A673 (cell line): ENCODE results near the gene KIF26B.

Source experiments
- CTCF ChIP-seq: fragments of 300-800, 200-600 bp; sonication (generic); conservative IDR thresholded peaks from 2 replicates; pipeline ENCODE4 v1.5.1; 2017; ENCODE audit warnings: low read depth, mild to moderate bottlenecking, antibody characterized with exemption, low read length, moderate library complexity, mixed read lengths
- EZH2 ChIP-seq: fragments of 200-600 bp; sonication (generic); IDR thresholded peaks from 2 replicates; pipeline ENCODE4 v1.6.1; 2017; ENCODE audit warnings: borderline replicate concordance, low read depth, mild to moderate bottlenecking, mixed read lengths, antibody characterized with exemption, low read length; ENCODE audit not compliant: poor library complexity, severe bottlenecking

- TF ChIP-seq CTCF (no peak), EZH2 (no peak)
These were observed 265.2 kb downstream of the KIF26B start for GRCh38 chr1:245419989-245420388.
